ENCODE measurements around the gene IFNLR1.

- TF ChIP-seq CTCF (IDR thresholded peaks at IDR 0.05) (no peak), POLR2A (IDR thresholded peaks at IDR 0.05) (no peak), POLR2AphosphoS5 (IDR thresholded peaks at IDR 0.05) (no peak), EP300 (IDR thresholded peaks at IDR 0.05) (no peak)
Measured at GRCh38 chr1:24133819-24134218, 53.3 kb downstream of the IFNLR1 start.
